CD14-positive monocyte (primary cell): ENCODE data around the gene FMO3. TPM values are rescaled to one million over a fixed set of nuclear protein-coding genes. Genes with fewer than 3 reads are reported as not detected.

Source experiments
- DNase-seq, 3 donors: peaks; one replicate each; pipeline ENCODE4 v3.0.0-alpha.2; 2011 to 2022
- H2AFZ ChIP-seq: 2 replicates; pipeline ENCODE4 v1.6.0; 2012; ENCODE audit warnings: mild to moderate bottlenecking, low read depth, low read length, inconsistent platforms; ENCODE audit not compliant: insufficient read depth, poor library complexity, severe bottlenecking
- H3K27ac ChIP-seq, 2 donors: 1 replicate in 1 of 2; 2 replicates in 1 of 2; pipeline ENCODE4 v1.5.1; 2012 to 2013; ENCODE audit warnings: low read length in 2 of 2, control low read depth in 1 of 2, inconsistent platforms in 1 of 2, low read depth in 1 of 2, mild to moderate bottlenecking in 1 of 2
- H3K27me3 ChIP-seq, 2 donors: one replicate each; pipeline versions ENCODE4 v1.6.0 to v1.6.1; 2011 to 2013; ENCODE audit warnings: low read length in 2 of 2; ENCODE audit not compliant: control insufficient read depth in 2 of 2, insufficient read depth in 2 of 2
- H3K36me3 ChIP-seq, 2 donors: replicated peaks in 1 of 2; 1 replicate in 1 of 2; 2 replicates in 1 of 2; pipeline versions ENCODE4 v1.5.1 to v1.6.1; 2012 to 2013; ENCODE audit warnings: low read length in 2 of 2, control low read depth in 1 of 2, inconsistent platforms in 1 of 2, mild to moderate bottlenecking in 1 of 2; ENCODE audit not compliant: insufficient read depth in 2 of 2, control insufficient read depth in 1 of 2
- H3K4me1 ChIP-seq, 2 donors: 1 replicate in 1 of 2; 2 replicates in 1 of 2; pipeline versions ENCODE4 v1.5.1 to v1.6.1; 2012 to 2013; ENCODE audit warnings: low read length in 2 of 2, control low read depth in 1 of 2, inconsistent platforms in 1 of 2, mild to moderate bottlenecking in 1 of 2, moderate library complexity in 1 of 2; ENCODE audit not compliant: insufficient read depth in 2 of 2, control insufficient read depth in 1 of 2
- H3K4me2 ChIP-seq: replicated peaks from 2 replicates; pipeline ENCODE3; 2012; ENCODE audit warnings: low read length, moderate library complexity, mild to moderate bottlenecking; ENCODE audit not compliant: poor library complexity, severe bottlenecking; ENCODE audit errors: extremely low read depth
- H3K4me3 ChIP-seq, 3 experiments: fragments of 200-600 bp in 1 of 3; sonication (generic) in 1 of 3; replicated peaks in 1 of 3; 1 replicate in 2 of 3; 2 replicates in 1 of 3; pipeline ENCODE4 v1.5.1; 2011 to 2013; ENCODE audit warnings: low read length in 3 of 3, mild to moderate bottlenecking in 3 of 3, control low read depth in 2 of 3, low read depth in 2 of 3, inconsistent platforms in 1 of 3, moderate library complexity in 1 of 3
- H3K79me2 ChIP-seq: 2 replicates; pipeline ENCODE4 v1.6.0; 2012; ENCODE audit warnings: mild to moderate bottlenecking, control low read depth, inconsistent platforms, low read length, moderate library complexity; ENCODE audit not compliant: insufficient read depth
- H3K9ac ChIP-seq: 2 replicates; pipeline ENCODE4 v1.6.0; 2017; ENCODE audit warnings: low read length, mild to moderate bottlenecking; ENCODE audit not compliant: insufficient read depth, poor library complexity, severe bottlenecking
- H3K9me3 ChIP-seq, 2 donors: replicated peaks in 1 of 2; 1 replicate in 1 of 2; 2 replicates in 1 of 2; pipeline versions ENCODE4 v1.5.1 to v1.6.1; 2012 to 2013; ENCODE audit warnings: low read length in 2 of 2, control low read depth in 1 of 2; ENCODE audit not compliant: control insufficient read depth in 1 of 2, insufficient read depth in 1 of 2
- H4K20me1 ChIP-seq: 2 replicates; pipeline ENCODE4 v1.6.0; 2012; ENCODE audit warnings: mild to moderate bottlenecking, low read length, control low read depth, moderate library complexity; ENCODE audit not compliant: insufficient read depth
- H3K27ac Mint-ChIP-seq, 7 donors: one replicate each; pipeline ENCODE4 v1.8.0; 2020; ENCODE audit warnings: mild to moderate bottlenecking in 7 of 7, mixed read lengths in 7 of 7, moderate library complexity in 6 of 7, inconsistent platforms in 2 of 7
- H3K27me3 Mint-ChIP-seq, 3 donors: one replicate each; pipeline ENCODE4 v1.8.0; 2021 to 2022; ENCODE audit warnings: low read depth in 3 of 3, mild to moderate bottlenecking in 3 of 3, mixed read lengths in 3 of 3, moderate library complexity in 3 of 3, inconsistent platforms in 1 of 3
- H3K36me3 Mint-ChIP-seq, 2 donors: one replicate each; pipeline ENCODE4 v1.8.0; 2020; ENCODE audit warnings: mixed read lengths in 2 of 2, inconsistent platforms in 1 of 2, mild to moderate bottlenecking in 1 of 2
- H3K4me1 Mint-ChIP-seq: one replicate; pipeline ENCODE4 v1.8.0; 2020; ENCODE audit warnings: mild to moderate bottlenecking, mixed read lengths
- H3K4me3 Mint-ChIP-seq, 2 donors: one replicate each; pipeline ENCODE4 v1.8.0; 2020; ENCODE audit warnings: mild to moderate bottlenecking in 2 of 2, mixed read lengths in 2 of 2, moderate library complexity in 1 of 2
- H3K9me3 Mint-ChIP-seq, 7 donors: one replicate each; pipeline ENCODE4 v1.8.0; 2020 to 2022; ENCODE audit warnings: mixed read lengths in 7 of 7, mild to moderate bottlenecking in 6 of 7, moderate library complexity in 6 of 7, inconsistent platforms in 2 of 7
- CTCF ChIP-seq: fragments of 200-600 bp; IDR thresholded peaks from one replicate; pipeline ENCODE4 v1.8.0; 2022; ENCODE audit warnings: antibody characterized with exemption, mild to moderate bottlenecking
- WGBS: methylation state at CpG from one replicate; pipeline ENCODE4 v1.1.5; 2013; ENCODE audit warnings: missing lambda C conversion rate; ENCODE audit not compliant: insufficient coverage; 5-methylcytosine and 5-hydroxymethylcytosine counted together
- intact Hi-C, 2 donors: fragments of 100-400 bp; cut with micrococcal nuclease; formaldehyde crosslinking; loops; one replicate each; pipeline versions ENCODE4 v1.15.0 to v1.15.1; 2023
- polyA plus RNA-seq, 3 donors: library from polyadenylated mRNA; depleted of rRNA in 1 of 3; unstranded in 2 of 3; stranded (reverse) in 1 of 3; fragments of 300-500 nt in 2 of 3; fragments of >200 nt in 1 of 3; fragmentation: Illumina TruSeq in 2 of 3; gene quantifications; 1 replicate in 2 of 3; 2 replicates in 1 of 3; pipeline ENCODE4 v1.2.3, GENCODE V29; 2012 to 2021
- small RNA-seq: library from RNA; depleted of rRNA; stranded (forward); fragments of <200 nt; gene quantifications from one replicate; pipeline ENCODE3, GENCODE V24; 2012; ENCODE audit warnings: low read depth; ENCODE audit not compliant: insufficient read length

FMO3 gene
- polyA plus RNA-seq, 3 donors: not detected

DNA sequence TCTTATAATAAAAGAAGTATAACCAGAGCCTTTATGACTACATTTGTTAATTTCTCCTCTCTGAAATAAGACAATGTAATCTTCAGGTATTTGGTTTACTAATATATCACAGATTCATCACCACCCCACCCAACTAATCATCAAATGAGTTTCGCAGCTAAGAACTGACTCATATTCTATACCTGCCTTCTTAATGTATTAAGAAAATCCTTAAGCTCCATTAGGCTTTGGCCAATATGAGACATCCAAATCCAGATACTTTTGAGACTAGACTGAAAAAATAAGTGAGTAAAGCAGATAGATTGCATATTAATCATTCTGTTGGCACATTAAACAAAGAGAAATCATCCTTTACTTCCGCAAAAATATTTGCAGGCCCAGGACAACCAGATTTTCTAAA, 75.7 kb downstream of the FMO3 start:
- Histone ChIP-seq H3K79me2 (no peaks in the 10 kb centered on the region), H2AFZ (no peak overlapping the region), H4K20me1 (no peaks in the 10 kb centered on the region), H3K4me3 (no peak overlapping the region), H3K4me1 (no peaks in the 10 kb centered on the region), H3K4me2 (no peak overlapping the region), H3K36me3 (no peaks in the 10 kb centered on the region), H3K9ac (no peak overlapping the region), H3K27me3 (no peaks in the 10 kb centered on the region), H3K27ac (no peak overlapping the region), H3K9me3 (peaks cover 0 to 4% of the 10 kb centered on the region in 2 donors)
- no CpG with 5 or more reads among the region's 2 CpGs for WGBS
- Mint-ChIP-seq H3K27ac (no peak overlapping the region), H3K9me3 (peaks cover 2 to 11% (median 6%) of the 10 kb centered on the region in 7 donors), H3K36me3 (no peaks in the 10 kb centered on the region), H3K27me3 (peaks cover 0 to 1% (median under 1%) of the 10 kb centered on the region in 3 donors), H3K4me3 (no peak overlapping the region), H3K4me1 (no peaks in the 10 kb centered on the region)
- intact Hi-C loops: no loop called here
- DNase-seq: no peak
- no peak for TF ChIP-seq CTCF

Small RNA genes within 50 kb of the gene (small RNA-seq; reads per million reads assigned to genes)
- not detected for gene MIR1295A

Other genes starting within 250 kb of the FMO3 start
- gene MROH9, start 155.4 kb upstream of the FMO3 start, polyA plus RNA-seq: not detected
- not detected for gene FMO2, start 94.4 kb downstream of the FMO3 start, polyA plus RNA-seq
- gene FMO1, start 157.6 kb downstream of the FMO3 start, polyA plus RNA-seq: not detected
- gene FMO4, start 223.3 kb downstream of the FMO3 start, polyA plus RNA-seq: 1 to 10 TPM; 1.3 to 1.9 (median 1.6) TPM